SIG-M5 treated with dmso at 0.1 percent for 504 hours (cell line): ENCODE results near the gene MICU1.
A peak's percentile ranks its signal among the peaks of the same experiment; 100 is the strongest.
"Not testable (repeated sequence)": the region's sequence is repeated elsewhere in the genome, so short reads cannot be mapped to it uniquely, and the experiment has no call there.

Experiments used
- DNase-seq: peaks from one replicate; lab custom pipeline; 2025; ENCODE audit not compliant: unreplicated experiment; lab: John Stamatoyannopoulos, UW

The MICU1 gene

GRCh38 chr10:72625608-72626443 is at the start of gene MICU1:
Gene MICU1, minus strand, starts transcription at chr10:72626079. Its CDS starts 59,286 bp downstream, at chr10:72566793.
- DNase-seq: peak; percentile 95

- DNase-seq: not testable (repeated sequence)
Observed at GRCh38 chr10:72674174-72674573, 48.3 kb upstream of the MICU1 start.

DNA sequence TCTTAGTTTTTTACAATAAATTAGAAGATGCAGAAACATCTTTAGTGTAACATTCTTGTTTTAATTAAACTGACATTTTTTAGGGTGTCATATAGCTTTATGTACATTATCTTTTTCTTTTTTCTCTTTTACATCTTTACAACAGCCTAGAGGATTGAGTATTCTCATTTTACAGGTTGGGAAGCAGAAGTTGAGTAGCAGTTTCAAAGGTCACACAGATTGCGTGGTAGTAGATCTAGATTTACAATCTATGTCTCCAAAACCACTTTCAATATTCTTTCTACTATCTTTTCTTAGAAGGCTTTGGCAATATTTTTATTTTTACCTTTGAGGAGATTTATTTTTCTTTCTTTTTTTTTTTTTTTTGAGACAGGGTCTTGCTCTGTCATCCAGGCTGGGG is 47.4 kb upstream of the MICU1 start:
- DNase-seq: no peak

- no peak for DNase-seq
Observed at GRCh38 chr10:72667207-72667864, 41.5 kb upstream of the MICU1 start.

- DNase-seq: no peak
Observed at GRCh38 chr10:72665925-72666324, 40.0 kb upstream of the MICU1 start.

DNA sequence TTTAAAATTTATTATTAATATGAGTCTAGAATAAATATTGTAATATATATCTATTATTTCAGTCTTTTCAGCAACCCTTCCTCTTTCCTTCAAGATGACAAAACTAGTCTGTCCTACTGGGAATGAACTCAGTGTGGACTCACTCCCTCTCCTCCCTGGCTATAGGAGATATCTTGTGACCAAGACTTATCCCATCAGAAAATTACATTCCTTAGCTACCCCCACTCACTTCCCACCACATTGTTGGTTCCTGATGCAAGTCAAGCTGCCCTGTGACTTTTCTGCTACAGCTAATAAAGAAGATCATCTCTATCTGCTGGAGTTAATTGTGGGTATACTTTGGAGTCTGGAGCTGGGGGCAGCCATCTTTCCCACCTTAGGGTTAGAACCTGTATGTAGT is 38.1 kb upstream of the MICU1 start:
- DNase-seq: no peak

DNA sequence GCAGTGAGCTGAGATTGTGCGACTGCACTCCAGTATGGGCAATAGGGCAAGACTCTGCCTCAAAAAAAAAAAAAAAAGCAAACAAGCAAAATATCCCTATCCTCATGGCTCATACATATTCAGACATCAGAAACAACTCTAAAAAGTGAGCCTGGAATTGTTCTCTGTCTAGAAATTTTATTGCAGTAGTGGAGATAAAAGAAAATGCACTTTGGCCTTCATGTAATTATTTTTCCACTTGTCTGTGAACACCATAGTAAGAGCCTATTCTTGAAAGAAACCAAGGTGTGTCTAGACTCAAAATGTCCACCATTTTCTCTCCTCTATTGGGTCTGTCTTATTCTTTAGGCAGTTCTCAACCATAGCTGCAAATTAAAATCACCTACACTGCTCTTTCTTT is 35.6 kb upstream of the MICU1 start:
- no peak for DNase-seq

DNA sequence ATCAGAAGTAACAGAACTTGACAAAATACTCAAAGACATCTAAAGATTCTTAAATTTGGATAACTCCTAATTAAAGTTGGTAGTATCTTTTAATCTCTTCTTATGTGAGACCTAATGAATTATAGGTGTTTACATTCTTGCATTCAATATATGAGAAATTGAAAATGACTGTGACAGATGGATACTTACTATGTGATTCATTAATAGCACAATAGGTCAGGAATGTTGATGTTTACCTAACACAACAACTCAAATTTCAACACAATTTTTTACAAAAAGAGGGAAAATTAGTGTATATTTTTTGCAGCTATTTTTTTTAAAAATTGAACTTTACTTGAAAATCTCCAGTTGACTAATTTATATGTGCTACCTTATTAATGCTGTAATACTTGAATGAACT is 34.3 kb upstream of the MICU1 start:
- DNase-seq: no peak

- DNase-seq: no peak
Observed at GRCh38 chr10:72659694-72660093, 33.8 kb upstream of the MICU1 start.

DNA sequence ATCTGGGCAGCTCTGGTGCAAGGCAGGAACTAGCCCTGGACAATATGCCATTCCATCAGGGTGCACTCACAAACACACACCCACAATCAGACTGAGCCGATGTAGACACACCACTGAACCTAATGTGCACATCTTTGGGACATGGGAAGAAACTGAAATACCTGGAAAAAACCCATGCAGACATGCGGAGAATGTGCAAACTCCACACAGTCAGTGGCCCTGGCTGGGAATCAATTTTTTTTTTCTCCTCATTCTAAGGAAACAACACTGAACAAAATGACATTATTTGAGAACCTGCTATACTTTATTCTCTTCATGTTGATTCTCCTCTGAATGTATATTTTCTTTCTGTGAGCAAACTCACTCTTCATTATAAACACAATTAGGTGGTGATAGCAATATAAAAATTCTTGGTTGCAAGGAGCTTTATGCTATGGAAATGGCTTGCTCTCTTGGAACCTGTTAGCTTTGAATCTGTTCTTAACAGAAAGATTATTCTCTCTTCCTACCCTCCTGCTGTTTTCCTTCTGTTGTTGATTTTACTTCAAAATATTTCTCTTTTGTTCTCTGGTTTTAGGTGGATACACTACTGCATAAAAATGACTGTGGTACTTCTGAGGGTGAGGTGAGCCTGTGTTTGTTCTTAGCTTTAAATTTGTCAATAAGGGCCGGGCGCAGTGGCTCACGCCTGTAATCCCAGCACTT is 33.0 kb upstream of the MICU1 start:
- no peak for DNase-seq

DNA sequence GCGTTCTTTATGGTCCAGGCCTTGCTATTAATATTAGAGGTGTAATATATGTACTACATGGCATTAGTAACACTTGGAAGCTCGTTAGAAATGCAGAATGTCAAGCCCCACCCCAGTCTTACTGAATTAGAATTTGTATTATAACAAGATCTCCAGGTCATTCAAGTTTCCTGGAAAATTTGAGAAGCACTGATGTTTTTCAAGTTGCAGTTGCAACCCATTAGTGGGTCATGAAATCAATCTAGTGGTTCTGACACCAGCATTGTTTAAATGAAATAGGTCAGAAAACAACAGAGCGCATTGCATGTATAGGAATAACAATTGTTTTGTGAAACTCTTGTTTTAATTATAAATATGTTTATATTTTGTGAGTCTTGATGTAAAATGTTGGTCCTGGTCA is 28.8 kb upstream of the MICU1 start:
- DNase-seq: no peak

DNA sequence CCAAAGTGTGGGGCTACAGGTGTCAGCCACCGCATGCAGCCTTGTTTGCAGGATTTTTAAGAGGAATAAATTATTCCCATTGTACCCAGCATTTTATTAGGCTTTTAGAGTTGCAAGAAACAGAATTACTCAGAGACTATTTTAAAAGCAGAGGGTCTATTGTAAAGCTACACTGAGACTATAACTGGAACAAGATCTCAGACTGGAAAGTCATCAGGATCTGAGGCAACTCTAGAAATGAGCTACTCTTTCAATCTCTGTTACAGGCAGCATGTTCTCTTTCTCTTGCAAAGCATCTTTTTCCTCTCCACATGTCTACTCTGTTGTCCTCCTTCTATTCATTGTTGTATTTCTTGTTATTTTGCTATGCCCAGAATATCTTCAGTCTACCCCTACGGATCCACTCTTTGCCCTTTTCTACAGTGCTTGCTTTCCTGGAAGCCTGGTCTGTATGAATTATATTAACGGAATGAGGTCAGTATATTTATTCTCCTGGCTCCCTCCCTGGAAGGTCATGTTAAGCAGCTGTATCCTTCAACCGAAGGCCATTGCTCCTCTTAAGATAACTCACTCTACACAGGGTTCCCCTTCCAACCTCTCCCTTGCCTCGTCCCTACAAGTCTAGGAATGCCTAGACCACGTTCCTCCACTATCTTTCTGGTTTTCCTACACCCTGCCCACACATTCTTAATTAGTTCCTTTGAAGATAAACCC is 27.7 kb upstream of the MICU1 start:
- no peak for DNase-seq

- peak; percentile 76 for DNase-seq
Observed at GRCh38 chr10:72649291-72649690, 23.4 kb upstream of the MICU1 start.

- DNase-seq: no peak
Observed at GRCh38 chr10:72648301-72648700, 22.4 kb upstream of the MICU1 start.

DNA sequence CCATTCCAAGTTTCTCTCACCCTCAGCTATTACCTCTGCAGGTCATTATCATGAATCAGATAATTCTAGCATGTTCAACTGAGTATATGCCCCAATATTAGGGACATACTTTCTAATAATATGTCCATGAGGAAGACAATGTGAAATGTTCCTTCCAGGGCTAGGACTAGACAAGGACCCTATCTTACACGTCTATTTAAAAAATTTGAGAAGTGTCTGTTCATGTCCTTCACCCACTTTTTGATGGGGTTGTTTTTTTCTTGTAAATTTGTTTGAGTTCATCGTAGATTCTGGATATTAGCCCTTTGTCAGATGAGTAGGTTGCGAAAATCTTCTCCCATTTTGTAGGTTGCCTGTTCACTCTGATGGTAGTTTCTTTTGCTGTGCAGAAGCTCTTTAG is 21.1 kb upstream of the MICU1 start:
- DNase-seq: not testable (repeated sequence)

GRCh38 chr10:72645263-72645858 is 19.5 kb upstream of the MICU1 start:
- DNase-seq: no peak

DNA sequence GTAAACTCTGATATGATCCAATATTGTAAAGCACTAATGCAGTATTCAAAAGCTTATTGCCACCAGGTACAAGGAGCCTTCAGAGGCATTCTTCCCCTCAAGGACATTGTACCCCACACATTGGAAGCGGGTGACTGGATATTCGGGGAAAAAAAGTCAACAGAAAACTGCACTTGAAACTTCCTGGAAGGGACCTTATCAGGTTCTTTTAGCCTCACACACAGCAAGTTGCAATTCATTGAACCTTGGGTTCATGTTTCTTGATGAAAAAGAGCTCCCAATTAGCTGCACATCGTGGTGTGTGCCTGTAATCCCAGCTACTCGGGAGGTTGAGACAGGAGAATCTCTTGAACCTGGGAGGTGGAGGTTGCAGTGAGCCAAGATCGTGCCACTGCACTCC is 16.4 kb upstream of the MICU1 start:
- no peak for DNase-seq

DNA sequence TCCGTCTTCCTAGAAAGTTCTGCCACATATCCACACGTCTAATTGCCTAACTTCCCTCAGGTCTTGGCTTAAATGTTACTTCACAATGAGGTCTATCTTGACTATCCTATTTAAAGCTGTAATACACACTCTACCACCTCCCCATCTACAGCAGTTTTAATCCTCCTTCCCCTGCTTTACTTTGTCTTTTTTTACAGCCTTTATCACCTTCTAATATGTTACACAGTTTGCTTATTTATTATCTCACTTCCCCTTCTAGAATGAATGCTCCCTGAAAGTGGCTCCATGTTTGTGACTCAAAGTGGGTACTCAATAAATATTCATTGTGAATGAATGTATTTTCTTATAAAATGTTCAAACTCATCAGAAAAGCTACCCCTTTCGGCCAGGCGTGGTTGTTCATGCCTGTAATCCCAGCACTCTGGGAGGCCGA is 13.6 kb upstream of the MICU1 start:
- peak; percentile 55 for DNase-seq

GRCh38 chr10:72638586-72639440 is 12.9 kb upstream of the MICU1 start:
- DNase-seq: no peak

GRCh38 chr10:72637398-72637857 is 11.5 kb upstream of the MICU1 start:
- peak; percentile 81 for DNase-seq
